Osteoblast (primary cell): ENCODE measurements around the gene AGTRAP. TPM values are rescaled to one million over a fixed set of nuclear protein-coding genes. Genes with fewer than 3 reads are reported as not detected.

Experiments
- DNase-seq: peaks from one replicate; pipeline ENCODE4 v3.0.0; 2011; ENCODE audit warnings: low spot score, mixed read lengths; ENCODE audit not compliant: insufficient read length; ENCODE audit errors: missing footprints
- H2AFZ ChIP-seq: 2 replicates; pipeline ENCODE4 v1.6.0; 2011; ENCODE audit warnings: mild to moderate bottlenecking, low read length
- H3K27ac ChIP-seq: 2 replicates; pipeline ENCODE4 v1.5.1; 2011; ENCODE audit warnings: mild to moderate bottlenecking, low read depth, low read length, moderate library complexity
- H3K27me3 ChIP-seq: 2 replicates; pipeline ENCODE4 v1.6.0; 2012; ENCODE audit warnings: mild to moderate bottlenecking, control low read depth, inconsistent platforms, low read length, moderate library complexity; ENCODE audit not compliant: insufficient read depth
- H3K36me3 ChIP-seq: 2 replicates; pipeline ENCODE4 v1.5.1; 2011; ENCODE audit warnings: mild to moderate bottlenecking, low read length, control low read depth, moderate library complexity; ENCODE audit not compliant: insufficient read depth
- H3K4me1 ChIP-seq: 2 replicates; pipeline ENCODE4 v1.5.1; 2011; ENCODE audit warnings: mild to moderate bottlenecking, low read length, control low read depth, moderate library complexity; ENCODE audit not compliant: insufficient read depth
- H3K4me2 ChIP-seq: 2 replicates; pipeline ENCODE4 v1.6.0; 2011; ENCODE audit warnings: mild to moderate bottlenecking, low read length; ENCODE audit not compliant: insufficient read depth
- H3K4me3 ChIP-seq: fragments of 200-600 bp; sonication (generic); 3 replicates; pipeline ENCODE4 v1.5.1; 2012; ENCODE audit warnings: mild to moderate bottlenecking, low read length, inconsistent platforms; ENCODE audit not compliant: insufficient read depth
- H3K79me2 ChIP-seq: 2 replicates; pipeline ENCODE4 v1.6.0; 2012; ENCODE audit warnings: mild to moderate bottlenecking, low read length, control low read depth, inconsistent platforms; ENCODE audit not compliant: insufficient read depth
- H3K9me3 ChIP-seq: 2 replicates; pipeline ENCODE4 v1.5.1; 2011; ENCODE audit warnings: low read depth, low read length, control low read depth
- H4K20me1 ChIP-seq: 2 replicates; pipeline ENCODE4 v1.6.0; 2012; ENCODE audit warnings: mild to moderate bottlenecking, low read length, control low read depth; ENCODE audit not compliant: insufficient read depth
- total RNA-seq: library from RNA; depleted of rRNA; stranded (reverse); fragments of >200 nt; gene quantifications from 2 replicates; pipeline ENCODE4 v1.2.3, GENCODE V29; 2012
- TF ChIP-seq, protein P1 (sequence below): IDR thresholded peaks from 2 replicates; pipeline ENCODE4 v1.5.1; 2011; ENCODE audit warnings: mild to moderate bottlenecking, low read depth, low read length, moderate library complexity; ENCODE audit errors: extremely low read depth

Gene AGTRAP
- total RNA-seq, 1 donor, result 56.5 TPM

DNA sequence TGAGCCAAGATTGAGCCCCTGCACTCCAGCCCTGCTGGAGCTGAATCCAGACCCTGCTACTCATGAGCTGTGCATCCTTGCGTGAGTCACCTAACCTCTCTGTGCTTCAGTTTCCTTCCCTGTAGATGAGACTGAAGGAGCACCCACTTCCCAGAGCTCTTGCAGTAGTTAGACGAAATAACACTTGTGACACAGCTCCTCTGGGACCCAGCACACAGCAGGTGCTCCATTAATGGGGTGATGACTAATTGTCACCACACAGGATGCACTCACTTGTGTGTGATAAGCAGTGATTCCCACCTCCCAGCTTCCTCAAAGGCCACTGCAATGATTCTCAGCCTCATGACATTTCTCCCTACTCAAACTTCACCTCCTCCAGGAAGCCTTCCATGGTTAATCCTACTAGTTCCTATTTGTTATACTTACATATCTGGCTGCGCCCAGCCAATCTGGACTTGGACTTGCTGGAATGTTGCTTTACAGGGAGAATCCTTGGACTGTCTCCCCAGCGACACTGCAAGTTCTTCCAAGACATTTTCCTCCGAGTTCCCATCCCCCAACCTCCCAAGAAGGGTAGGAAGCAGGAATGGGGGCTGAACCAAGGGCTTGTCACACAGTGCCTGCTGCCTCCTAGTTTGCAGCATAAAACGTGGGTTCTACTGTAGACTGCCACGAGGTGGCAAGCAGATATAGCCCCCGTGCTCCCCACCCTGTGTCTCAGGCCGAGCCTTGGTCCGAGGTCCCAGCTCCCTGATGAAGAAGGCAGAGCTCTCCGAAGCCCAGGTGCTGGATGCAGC lies 27.2 kb upstream of the AGTRAP start:
- Histone ChIP-seq H3K36me3 (no peaks in the 10 kb centered on the region), H3K4me2 (no peak overlapping the region), H3K4me1 (no peaks in the 10 kb centered on the region), H3K79me2 (no peaks in the 10 kb centered on the region), H4K20me1 (no peaks in the 10 kb centered on the region), H3K4me3 (no peak overlapping the region), H2AFZ (no peak overlapping the region), H3K27me3 (peaks cover 39% of the 10 kb centered on the region), H3K27ac (no peak overlapping the region), H3K9me3 (no peaks in the 10 kb centered on the region)
- TF ChIP-seq, protein P1, sequence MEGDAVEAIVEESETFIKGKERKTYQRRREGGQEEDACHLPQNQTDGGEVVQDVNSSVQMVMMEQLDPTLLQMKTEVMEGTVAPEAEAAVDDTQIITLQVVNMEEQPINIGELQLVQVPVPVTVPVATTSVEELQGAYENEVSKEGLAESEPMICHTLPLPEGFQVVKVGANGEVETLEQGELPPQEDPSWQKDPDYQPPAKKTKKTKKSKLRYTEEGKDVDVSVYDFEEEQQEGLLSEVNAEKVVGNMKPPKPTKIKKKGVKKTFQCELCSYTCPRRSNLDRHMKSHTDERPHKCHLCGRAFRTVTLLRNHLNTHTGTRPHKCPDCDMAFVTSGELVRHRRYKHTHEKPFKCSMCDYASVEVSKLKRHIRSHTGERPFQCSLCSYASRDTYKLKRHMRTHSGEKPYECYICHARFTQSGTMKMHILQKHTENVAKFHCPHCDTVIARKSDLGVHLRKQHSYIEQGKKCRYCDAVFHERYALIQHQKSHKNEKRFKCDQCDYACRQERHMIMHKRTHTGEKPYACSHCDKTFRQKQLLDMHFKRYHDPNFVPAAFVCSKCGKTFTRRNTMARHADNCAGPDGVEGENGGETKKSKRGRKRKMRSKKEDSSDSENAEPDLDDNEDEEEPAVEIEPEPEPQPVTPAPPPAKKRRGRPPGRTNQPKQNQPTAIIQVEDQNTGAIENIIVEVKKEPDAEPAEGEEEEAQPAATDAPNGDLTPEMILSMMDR, result no peak
- DNase-seq, result peak; percentile 79

DNA sequence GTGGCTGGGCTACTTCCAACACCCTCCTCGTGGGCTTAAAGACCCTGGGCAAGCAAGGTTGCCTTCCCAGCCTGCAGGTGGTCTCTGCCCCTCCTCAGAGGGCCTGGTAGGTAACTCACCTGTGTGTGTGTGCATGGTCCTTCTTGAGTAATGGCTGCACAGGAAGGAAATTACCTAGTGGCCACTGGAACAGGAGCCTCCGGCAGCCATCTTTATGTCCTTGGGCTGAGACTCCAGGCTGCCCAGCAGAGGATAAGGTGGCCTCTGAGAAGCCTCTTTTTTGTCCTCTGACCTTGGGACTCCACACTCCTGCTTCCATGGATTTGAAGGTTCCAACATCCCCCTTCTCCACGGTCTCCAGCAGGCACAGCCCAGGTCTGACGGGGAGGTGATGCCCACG lies 24.4 kb upstream of the AGTRAP start:
- Histone ChIP-seq H3K36me3 (no peaks in the 10 kb centered on the region), H4K20me1 (no peaks in the 10 kb centered on the region), H3K4me1 (no peaks in the 10 kb centered on the region), H3K27me3 (peaks cover 31% of the 10 kb centered on the region), H3K9me3 (no peaks in the 10 kb centered on the region), H3K4me2 (no peak overlapping the region), H3K27ac (no peak overlapping the region), H2AFZ (no peak overlapping the region), H3K4me3 (no peak overlapping the region), H3K79me2 (no peaks in the 10 kb centered on the region)
- DNase-seq, result peak; percentile 51
- TF ChIP-seq, protein P1, result no peak

DNA sequence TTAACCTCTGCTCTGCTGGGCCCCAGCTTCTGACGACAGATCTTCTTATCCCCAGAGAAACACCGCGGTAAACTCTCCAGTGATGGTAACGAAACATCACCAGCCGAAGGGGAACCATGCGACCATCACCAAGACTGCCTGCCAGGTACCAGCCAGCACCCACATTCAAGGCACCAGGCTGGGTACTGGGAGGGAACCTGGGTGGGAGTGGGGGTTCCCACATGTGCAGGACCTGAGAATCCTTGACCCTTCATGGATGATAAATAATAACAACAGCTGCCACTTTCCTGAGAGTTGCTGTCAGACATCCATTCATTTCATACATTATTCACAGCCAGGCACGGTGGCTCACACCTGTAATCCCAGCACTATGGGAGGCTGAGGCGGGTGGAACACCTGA lies 23.7 kb upstream of the AGTRAP start:
- Histone ChIP-seq H3K79me2 (no peaks in the 10 kb centered on the region), H3K27ac (no peak overlapping the region), H3K4me2 (no peak overlapping the region), H3K9me3 (no peaks in the 10 kb centered on the region), H3K4me3 (no peak overlapping the region), H3K4me1 (no peaks in the 10 kb centered on the region), H4K20me1 (no peaks in the 10 kb centered on the region), H3K27me3 (peaks cover 31% of the 10 kb centered on the region), H2AFZ (no peak overlapping the region), H3K36me3 (no peaks in the 10 kb centered on the region)
- peak; percentile 61 for DNase-seq
- TF ChIP-seq, protein P1, result no peak

DNA sequence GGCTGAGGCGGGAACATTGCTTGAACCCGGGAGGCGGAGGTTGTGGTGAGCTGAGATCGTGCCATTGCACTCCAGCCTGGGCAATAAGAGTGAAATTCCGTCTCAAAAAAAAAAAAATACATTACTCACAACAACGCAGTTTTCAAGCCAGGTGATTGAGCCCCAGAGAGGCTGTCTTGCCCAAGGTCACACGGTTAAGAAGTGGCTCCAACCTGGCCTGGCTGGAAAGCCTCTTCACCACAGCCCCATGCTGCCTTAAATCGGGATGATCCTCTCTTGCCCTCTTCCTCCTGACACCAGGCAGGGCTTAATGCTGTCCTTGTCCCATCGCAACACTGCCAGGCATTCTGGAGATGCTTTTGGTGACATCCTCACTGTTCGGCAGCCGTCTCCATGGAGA lies 22.8 kb upstream of the AGTRAP start:
- H4K20me1 ChIP-seq, result no peaks in the 10 kb centered on the region
- H2AFZ ChIP-seq, result no peak overlapping the region
- no peak overlapping the region for H3K4me3 ChIP-seq
- TF ChIP-seq, protein P1, result no peak
- DNase-seq, result peak; percentile 19
- no peaks in the 10 kb centered on the region for H3K79me2 ChIP-seq
- H3K4me1 ChIP-seq, result no peaks in the 10 kb centered on the region
- H3K4me2 ChIP-seq, result no peak overlapping the region
- no peak overlapping the region for H3K27ac ChIP-seq
- H3K27me3 ChIP-seq, result peaks cover 24% of the 10 kb centered on the region
- no peaks in the 10 kb centered on the region for H3K9me3 ChIP-seq
- H3K36me3 ChIP-seq, result no peaks in the 10 kb centered on the region
